Measurements from ENCODE around the gene METTL13.

DNA sequence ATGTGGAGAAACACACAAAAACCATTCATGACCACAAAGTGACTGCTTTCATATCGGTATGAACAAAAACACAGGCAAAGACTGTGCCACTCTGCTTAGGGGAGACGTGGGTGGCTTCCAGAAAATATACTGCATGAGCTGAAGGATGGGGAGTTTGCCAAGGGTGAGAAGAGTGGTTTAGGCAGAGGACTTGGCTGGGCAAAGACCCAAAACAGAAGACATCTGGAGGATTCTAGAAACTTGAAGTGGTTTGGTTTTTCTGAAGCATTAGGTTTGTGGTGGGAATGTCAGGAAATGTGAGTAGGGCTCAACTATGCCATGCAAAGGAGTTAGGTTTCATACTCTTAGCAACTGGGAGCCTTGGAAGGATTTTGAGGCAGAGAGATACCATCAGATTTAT, 33.2 kb downstream of the METTL13 start:
- no peak for TF ChIP-seq CTCF (IDR thresholded peaks at IDR 0.05; ENCODE audit: poor library complexity, severe bottlenecking)
- no peak for TF ChIP-seq EZH2 (IDR thresholded peaks at IDR 0.05; ENCODE audit: borderline replicate concordance, insufficient read depth, low read length, poor library complexity, severe bottlenecking)
- no peak for TF ChIP-seq POLR2AphosphoS5 (IDR thresholded peaks at IDR 0.05)

Measured in neural cell (in vitro differentiated cells).